AG04449 (cell line): ENCODE data around the gene NPNT.

Experiments used
- CTCF ChIA-PET: fragments of 350-600 bp; formaldehyde crosslinking; extraction: SDS; loops from one replicate; lab custom pipeline; 2021; ENCODE audit warnings: antibody characterized with exemption; lab: Yijun Ruan, JAX
- POLR2A ChIA-PET: fragments of 400-600, 350-600 bp; formaldehyde crosslinking; extraction: SDS; loops from one replicate; lab custom pipeline; 2020; ENCODE audit warnings: antibody characterized with exemption, inconsistent platforms; lab: Yijun Ruan, JAX
- DNase-seq: peaks from one replicate; pipeline ENCODE4 v3.0.0-alpha.2; 2010; ENCODE audit warnings: low read depth, low spot score
- H3K4me3 ChIP-seq: 2 replicates; pipeline ENCODE4 v1.5.1; 2011; ENCODE audit warnings: low read depth, mild to moderate bottlenecking, control low read depth, low read length
- CTCF ChIP-seq: IDR thresholded peaks from one replicate; pipeline ENCODE4 v1.5.1; 2011; ENCODE audit warnings: mild to moderate bottlenecking, moderate library complexity, low read length, control low read depth, inconsistent platforms; ENCODE audit not compliant: insufficient read depth; ENCODE audit errors: missing control alignments

The NPNT gene

GRCh38 chr4:105912633-105913032, 17.4 kb downstream of the NPNT start:
- ChIA-PET POLR2A (no interaction called here), CTCF (no interaction called here)
- no peak for TF ChIP-seq CTCF

GRCh38 chr4:105917171-105917685, 22.0 kb downstream of the NPNT start:
- no peak for DNase-seq
- no peak for TF ChIP-seq CTCF
- POLR2A ChIA-PET, result interaction anchor here (0.6 kb wide), 1 partner anchor 182 kb away, joined by 3 read pairs; no protein-coding TSS in a partner anchor
- CTCF ChIA-PET, result no interaction called here
- no peak overlapping the region for H3K4me3 ChIP-seq

More at GRCh38 chr4:105912633-105913032, 17.4 kb downstream of the NPNT start:
- no peak overlapping the region for H3K4me3 ChIP-seq
- no peak for DNase-seq

- POLR2A ChIA-PET, result no interaction called here
- no peak for TF ChIP-seq CTCF
- no peak overlapping the region for H3K4me3 ChIP-seq
- no peak for DNase-seq
- CTCF ChIA-PET, result no interaction called here
Measured at GRCh38 chr4:105921301-105921700, 26.0 kb downstream of the NPNT start.

- TF ChIP-seq CTCF, result no peak
- no peak for DNase-seq
- H3K4me3 ChIP-seq, result no peak overlapping the region
- CTCF ChIA-PET, result no interaction called here
- POLR2A ChIA-PET, result no interaction called here
Measured at GRCh38 chr4:105923497-105924238, 28.4 kb downstream of the NPNT start.

- ChIA-PET POLR2A (no interaction called here), CTCF (no interaction called here)
- TF ChIP-seq CTCF, result no peak
- H3K4me3 ChIP-seq, result no peak overlapping the region
- no peak for DNase-seq
Measured at GRCh38 chr4:105924341-105924740, 29.1 kb downstream of the NPNT start.

GRCh38 chr4:105930698-105931097, 35.4 kb downstream of the NPNT start:
- POLR2A ChIA-PET, result no interaction called here
- CTCF ChIA-PET, result no interaction called here
- no peak overlapping the region for H3K4me3 ChIP-seq
- no peak for DNase-seq
- no peak for TF ChIP-seq CTCF
